HG03558 (cell line): ENCODE measurements around the gene GBP7.
"Not testable (repeated sequence)": the region's sequence is repeated elsewhere in the genome, so short reads cannot be mapped to it uniquely, and the experiment has no call there.

Experiments used
- ATAC-seq: cut with Tn5 transposase; IDR thresholded peaks from one replicate; pipeline ENCODE4 v1.9.1; 2021; ENCODE audit warnings: moderate number of reproducible peaks; ENCODE audit not compliant: unreplicated experiment; ENCODE audit errors: extremely low read depth

The GBP7 gene

DNA sequence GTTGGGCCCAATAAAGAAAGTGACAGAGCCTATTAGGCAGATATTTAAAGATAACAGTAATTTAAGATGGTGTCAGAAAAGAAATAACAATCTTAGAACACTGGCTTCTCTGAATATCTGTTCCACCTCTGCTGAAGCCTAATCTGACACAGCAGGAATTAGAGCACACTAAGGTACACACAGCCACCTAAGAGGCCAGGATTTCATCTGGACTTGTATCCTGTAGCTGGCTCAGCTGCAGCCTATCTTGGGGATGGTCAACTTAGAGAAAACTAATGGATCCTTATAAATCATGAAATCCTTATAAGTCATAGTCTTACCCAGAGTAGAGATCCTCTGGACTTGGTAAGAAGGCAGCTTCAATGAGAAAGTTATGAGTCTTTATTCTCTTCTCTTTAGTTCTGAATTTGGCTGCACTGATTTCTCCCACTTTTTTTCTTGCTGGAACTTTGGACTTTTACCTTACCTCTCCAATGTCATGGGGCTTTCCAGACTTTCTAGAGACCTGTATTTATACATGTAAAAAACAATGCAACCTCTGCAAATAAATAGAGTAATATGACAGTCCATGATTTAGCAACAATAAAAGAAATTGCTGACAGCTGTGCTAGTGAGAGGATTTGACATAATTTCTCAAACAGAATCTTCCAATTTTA, at the start of gene GBP7:
GBP7 (minus strand) TSS at position 403 of the 656 bp plus-strand sequence. CDS start 4,068 bp downstream, outside the sequence.
- ATAC-seq, result no peak

- ATAC-seq, result no peak
These were observed 45.5 kb upstream of the GBP7 start for GRCh38 chr1:89221341-89221740.

- ATAC-seq, result not testable (repeated sequence)
These were observed 44.0 kb upstream of the GBP7 start for GRCh38 chr1:89219851-89220250.

- not testable (repeated sequence) for ATAC-seq
These were observed 43.1 kb upstream of the GBP7 start for GRCh38 chr1:89218941-89219340.

- ATAC-seq, result no peak
These were observed 37.5 kb upstream of the GBP7 start for GRCh38 chr1:89213347-89213746.

- no peak for ATAC-seq
These were observed 35.3 kb upstream of the GBP7 start for GRCh38 chr1:89211035-89211634.

- no peak for ATAC-seq
These were observed 30.6 kb upstream of the GBP7 start for GRCh38 chr1:89206373-89206772.

DNA sequence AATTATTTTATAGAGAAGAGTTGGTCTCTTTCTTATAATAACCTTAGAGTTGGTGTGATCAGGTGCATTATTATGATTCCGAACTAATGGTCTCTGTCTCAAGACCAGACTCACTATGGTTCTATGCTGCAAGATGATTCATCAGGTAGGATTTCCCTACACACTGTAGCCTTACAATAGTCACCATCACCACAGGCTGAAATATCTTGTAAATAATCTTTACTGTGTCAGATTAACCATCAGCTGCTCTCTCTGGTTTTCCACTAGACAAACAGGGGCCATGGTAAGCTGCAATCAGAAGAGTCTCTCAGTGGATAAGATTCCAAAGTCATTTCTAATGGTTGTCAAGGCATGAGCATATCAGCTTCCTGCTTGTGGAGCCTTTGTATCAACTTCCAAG, 27.4 kb upstream of the GBP7 start:
- no peak for ATAC-seq

- ATAC-seq, result peak; percentile 72
These were observed 25.4 kb upstream of the GBP7 start for GRCh38 chr1:89201106-89201794.

DNA sequence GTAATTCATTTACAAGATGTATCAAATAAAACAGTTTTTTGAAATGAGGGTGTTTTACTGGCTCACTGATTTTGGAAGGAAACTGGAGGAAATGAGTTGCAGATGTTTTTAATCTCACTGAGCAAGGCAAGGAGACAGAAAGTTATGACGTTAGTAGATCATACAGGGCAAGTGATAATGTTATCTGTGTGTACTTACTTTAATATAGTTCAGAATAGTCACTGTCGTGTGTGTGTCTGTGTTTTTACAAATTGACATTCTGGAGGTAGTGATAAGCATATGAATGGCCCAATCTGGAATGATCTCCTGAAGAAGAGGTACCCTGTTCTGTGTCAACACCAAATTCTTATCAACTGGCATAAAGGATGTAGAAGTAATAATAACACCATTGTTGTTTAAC, 24.9 kb upstream of the GBP7 start:
- ATAC-seq, result no peak

GRCh38 chr1:89199525-89200031, 23.8 kb upstream of the GBP7 start:
- no peak for ATAC-seq

DNA sequence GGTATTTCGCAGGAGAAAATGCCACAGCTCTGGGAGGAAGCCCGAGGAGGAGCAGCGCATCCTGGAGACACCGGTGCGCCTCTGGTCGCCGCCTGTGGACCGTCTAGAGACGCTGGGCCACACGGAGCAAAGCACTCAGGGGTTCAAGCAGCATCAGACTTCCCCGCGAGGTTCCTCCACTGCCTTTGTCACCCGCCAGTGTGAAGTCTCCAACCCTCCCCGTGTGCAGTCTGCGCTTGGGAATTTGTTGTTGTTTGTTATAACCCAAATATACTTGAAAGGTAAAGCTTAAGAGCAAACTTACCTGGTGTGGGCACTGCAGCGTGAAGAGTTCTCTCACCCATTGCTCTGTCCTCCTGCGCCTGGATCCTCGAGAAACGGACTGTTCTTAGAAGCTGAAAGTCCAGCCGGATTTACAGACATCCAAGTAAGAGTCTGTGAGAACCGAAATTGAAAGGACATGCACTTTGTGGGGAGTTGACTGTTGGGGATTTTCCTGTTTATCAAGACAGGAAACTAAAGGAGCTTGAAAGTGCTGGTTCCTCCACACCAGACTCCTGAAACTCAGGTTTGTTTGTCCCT, 22.8 kb upstream of the GBP7 start, which contains the start of gene GBP4:
GBP4 (minus strand) TSS at position 452 of the 582 bp plus-strand sequence; CDS start at position 344, 108 bp downstream.
- ATAC-seq, result no peak

DNA sequence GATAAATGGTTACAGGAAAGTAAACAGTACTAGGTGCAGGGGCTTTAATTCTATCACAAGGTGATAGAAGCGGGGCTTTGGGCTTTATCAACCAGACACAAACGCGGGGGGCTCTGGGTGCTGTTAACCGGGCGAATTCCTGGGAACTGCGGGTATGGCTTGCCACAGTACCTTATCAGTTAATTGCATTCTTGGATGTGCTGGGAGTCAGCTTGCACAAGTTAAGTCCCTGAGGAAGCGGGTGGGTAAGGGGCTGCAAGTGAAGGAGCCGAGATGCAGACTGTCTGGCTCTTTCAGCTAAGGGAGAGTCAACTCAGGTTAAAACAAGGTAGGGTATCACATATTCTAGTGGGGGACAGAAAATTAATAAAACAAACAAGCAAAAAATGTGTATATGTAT, 22.3 kb upstream of the GBP7 start:
- no peak for ATAC-seq

DNA sequence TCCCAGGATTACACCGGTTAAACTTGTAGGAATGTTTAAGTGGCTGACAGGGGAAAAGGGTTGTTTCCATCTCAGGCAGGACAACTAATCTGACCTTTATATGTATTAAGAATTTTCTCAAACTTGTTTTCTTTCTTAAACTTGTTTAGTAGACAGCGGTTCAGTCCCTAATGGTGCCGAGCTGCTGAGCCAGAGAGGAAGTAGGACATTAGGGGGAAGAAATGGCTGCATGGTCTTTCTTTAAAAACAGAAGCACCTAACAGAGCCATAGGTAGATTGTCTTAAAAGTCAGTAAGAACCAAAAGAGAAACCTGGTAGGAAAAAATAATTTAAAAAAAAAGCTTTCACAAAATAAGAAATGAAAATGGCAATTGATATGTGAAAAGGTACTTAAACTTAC, 19.7 kb upstream of the GBP7 start:
- ATAC-seq, result no peak

GRCh38 chr1:89191314-89191713, 15.5 kb upstream of the GBP7 start:
- ATAC-seq, result no peak

DNA sequence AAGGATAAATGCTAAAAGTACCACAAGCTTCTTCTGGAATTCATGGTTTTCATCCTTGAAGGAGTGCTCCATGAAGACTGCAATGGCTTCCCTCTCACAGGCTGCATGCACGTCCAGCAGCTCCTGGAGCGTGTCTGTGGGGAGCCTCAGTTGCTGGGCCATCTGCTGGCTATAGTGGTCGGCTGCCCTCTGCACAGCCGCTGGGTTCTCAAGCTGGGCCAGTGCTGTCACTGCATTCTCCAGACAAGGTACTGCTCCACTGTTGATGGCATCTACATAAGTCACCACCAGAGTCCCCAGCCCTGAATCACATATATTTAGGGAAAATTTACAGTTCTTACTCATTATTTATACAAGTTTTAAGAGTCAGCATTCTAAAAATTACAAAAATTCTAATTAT, 14.2 kb upstream of the GBP7 start:
- ATAC-seq, result no peak

GRCh38 chr1:89179343-89179742, 3.5 kb upstream of the GBP7 start:
- no peak for ATAC-seq

DNA sequence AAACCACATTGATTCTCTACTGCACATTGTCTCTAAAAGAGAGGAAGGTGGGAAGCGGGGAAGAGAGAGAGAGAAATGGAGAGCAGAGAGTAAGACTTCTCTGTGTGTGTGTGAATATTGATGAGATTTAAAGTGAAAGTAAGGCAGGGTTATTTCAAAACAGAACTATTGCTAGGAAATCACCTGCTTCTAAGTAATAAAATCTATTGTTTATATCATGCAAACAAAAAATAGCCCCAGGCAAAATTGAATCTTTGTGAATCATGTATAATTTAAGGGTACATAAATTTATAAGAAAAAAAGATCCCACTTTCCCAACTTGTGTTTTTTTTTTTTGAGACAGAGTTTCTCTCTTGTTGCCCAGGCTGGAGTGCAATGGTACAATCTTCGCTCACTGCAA, 1.2 kb upstream of the GBP7 start:
- ATAC-seq, result no peak

DNA sequence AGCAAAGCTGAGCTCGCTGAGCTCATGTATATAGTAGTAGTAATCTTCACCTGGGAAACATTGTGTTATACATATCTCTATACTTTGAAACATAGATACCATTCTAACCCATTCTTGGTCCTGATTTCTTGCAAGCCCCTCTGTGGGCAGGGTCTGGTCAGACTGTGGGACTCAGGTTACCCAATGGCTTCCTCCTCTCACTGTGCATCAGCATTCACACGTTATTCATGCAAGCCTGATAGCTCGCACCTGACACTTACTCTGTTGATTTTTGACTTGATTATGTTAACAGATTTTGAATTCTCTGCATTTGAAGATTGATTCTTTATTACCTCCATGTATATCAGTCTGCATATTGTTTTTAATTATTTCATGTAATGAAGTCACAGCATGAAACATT, 1.3 kb downstream of the GBP7 start:
- no peak for ATAC-seq

GRCh38 chr1:89172468-89173143, 3.2 kb downstream of the GBP7 start:
- no peak for ATAC-seq
